Measurements from ENCODE around the gene ERN1.

GRCh38 chr17:64090144-64090543, 39.8 kb downstream of the ERN1 start:
- TF ChIP-seq CTCF (IDR thresholded peaks at IDR 0.05) (no peak), POLR2A (IDR thresholded peaks at IDR 0.05) (no peak)

Measured in body of pancreas (tissue), 4 donors.